Neural cell (in vitro differentiated cells): ENCODE measurements around the gene FAM43B.

Experiments
- EZH2 ChIP-seq: fragments of 200-600, 300-800 bp; shearing (Covaris generic), sonication (generic); IDR thresholded peaks from 2 replicates; pipeline ENCODE4 v1.6.1; 2014; ENCODE audit warnings: antibody characterized with exemption, low read length, borderline replicate concordance, mild to moderate bottlenecking; ENCODE audit not compliant: insufficient read depth, poor library complexity, severe bottlenecking
- POLR2AphosphoS5 ChIP-seq: IDR thresholded peaks from 2 replicates; pipeline ENCODE4 v1.6.1; 2012
- RAD21 ChIP-seq: fragments of 450-650 bp; conservative IDR thresholded peaks from 2 replicates; pipeline ENCODE4 v1.6.1; 2014; ENCODE audit warnings: antibody characterized with exemption, mild to moderate bottlenecking, moderate library complexity
- SMC3 ChIP-seq: fragments of 450-650 bp; conservative IDR thresholded peaks from 2 replicates; pipeline ENCODE4 v1.6.1; 2014; ENCODE audit warnings: antibody characterized with exemption, mild to moderate bottlenecking, moderate library complexity; ENCODE audit not compliant: poor library complexity
- TAF1 ChIP-seq: IDR thresholded peaks from 2 replicates; pipeline ENCODE4 v1.6.1; 2012; ENCODE audit warnings: low read depth
- TF ChIP-seq, protein P1 (sequence below): fragments of 450-650 bp; IDR thresholded peaks from 2 replicates; pipeline ENCODE4 v1.5.1; 2014; ENCODE audit warnings: antibody characterized with exemption, mild to moderate bottlenecking, moderate library complexity; ENCODE audit not compliant: poor library complexity, severe bottlenecking
- TF ChIP-seq, protein P2 (sequence below): IDR thresholded peaks from 2 replicates; pipeline ENCODE4 v1.6.1; 2012; ENCODE audit warnings: borderline replicate concordance

DNA sequence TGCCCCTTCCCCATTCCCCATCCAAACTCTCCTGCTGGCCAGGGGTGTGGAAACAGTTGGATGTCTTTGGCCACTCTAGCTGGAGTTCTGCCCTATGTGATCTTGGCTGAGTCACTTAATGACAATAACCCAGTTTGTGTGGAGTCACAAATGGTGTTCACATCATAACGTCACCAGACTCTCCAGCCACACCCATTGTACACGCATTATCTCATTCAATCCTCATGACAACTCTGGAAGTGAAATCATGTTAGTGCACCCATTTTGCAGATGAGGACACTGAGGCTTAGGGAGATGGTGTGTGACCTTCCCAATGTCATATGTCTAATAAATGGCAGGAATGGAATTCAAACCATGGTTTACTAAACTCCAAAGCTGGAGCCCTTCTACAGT lies 35.3 kb downstream of the FAM43B start:
- TF ChIP-seq, protein P1, sequence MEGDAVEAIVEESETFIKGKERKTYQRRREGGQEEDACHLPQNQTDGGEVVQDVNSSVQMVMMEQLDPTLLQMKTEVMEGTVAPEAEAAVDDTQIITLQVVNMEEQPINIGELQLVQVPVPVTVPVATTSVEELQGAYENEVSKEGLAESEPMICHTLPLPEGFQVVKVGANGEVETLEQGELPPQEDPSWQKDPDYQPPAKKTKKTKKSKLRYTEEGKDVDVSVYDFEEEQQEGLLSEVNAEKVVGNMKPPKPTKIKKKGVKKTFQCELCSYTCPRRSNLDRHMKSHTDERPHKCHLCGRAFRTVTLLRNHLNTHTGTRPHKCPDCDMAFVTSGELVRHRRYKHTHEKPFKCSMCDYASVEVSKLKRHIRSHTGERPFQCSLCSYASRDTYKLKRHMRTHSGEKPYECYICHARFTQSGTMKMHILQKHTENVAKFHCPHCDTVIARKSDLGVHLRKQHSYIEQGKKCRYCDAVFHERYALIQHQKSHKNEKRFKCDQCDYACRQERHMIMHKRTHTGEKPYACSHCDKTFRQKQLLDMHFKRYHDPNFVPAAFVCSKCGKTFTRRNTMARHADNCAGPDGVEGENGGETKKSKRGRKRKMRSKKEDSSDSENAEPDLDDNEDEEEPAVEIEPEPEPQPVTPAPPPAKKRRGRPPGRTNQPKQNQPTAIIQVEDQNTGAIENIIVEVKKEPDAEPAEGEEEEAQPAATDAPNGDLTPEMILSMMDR: no peak
- TF ChIP-seq RAD21 (no peak), TAF1 (no peak), SMC3 (no peak), EZH2 (no peak), POLR2AphosphoS5 (no peak)
- TF ChIP-seq, protein P2, sequence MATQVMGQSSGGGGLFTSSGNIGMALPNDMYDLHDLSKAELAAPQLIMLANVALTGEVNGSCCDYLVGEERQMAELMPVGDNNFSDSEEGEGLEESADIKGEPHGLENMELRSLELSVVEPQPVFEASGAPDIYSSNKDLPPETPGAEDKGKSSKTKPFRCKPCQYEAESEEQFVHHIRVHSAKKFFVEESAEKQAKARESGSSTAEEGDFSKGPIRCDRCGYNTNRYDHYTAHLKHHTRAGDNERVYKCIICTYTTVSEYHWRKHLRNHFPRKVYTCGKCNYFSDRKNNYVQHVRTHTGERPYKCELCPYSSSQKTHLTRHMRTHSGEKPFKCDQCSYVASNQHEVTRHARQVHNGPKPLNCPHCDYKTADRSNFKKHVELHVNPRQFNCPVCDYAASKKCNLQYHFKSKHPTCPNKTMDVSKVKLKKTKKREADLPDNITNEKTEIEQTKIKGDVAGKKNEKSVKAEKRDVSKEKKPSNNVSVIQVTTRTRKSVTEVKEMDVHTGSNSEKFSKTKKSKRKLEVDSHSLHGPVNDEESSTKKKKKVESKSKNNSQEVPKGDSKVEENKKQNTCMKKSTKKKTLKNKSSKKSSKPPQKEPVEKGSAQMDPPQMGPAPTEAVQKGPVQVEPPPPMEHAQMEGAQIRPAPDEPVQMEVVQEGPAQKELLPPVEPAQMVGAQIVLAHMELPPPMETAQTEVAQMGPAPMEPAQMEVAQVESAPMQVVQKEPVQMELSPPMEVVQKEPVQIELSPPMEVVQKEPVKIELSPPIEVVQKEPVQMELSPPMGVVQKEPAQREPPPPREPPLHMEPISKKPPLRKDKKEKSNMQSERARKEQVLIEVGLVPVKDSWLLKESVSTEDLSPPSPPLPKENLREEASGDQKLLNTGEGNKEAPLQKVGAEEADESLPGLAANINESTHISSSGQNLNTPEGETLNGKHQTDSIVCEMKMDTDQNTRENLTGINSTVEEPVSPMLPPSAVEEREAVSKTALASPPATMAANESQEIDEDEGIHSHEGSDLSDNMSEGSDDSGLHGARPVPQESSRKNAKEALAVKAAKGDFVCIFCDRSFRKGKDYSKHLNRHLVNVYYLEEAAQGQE: no peak
